Thyroid gland (tissue), 4 donors: ENCODE results near the gene HOXC9. TPM values are rescaled to one million over a fixed set of nuclear protein-coding genes. Genes with fewer than 3 reads are reported as not detected.

ENCODE experiments used
- DNase-seq, 2 donors: peaks; one replicate each; pipeline ENCODE4 v3.0.0-alpha.2; 2019
- H3K27ac ChIP-seq, 3 donors: fragments of 200-600 bp; sonication (generic); 1 replicate in 2 of 3; 2 replicates in 1 of 3; pipeline ENCODE4 v1.5.1; 2016 to 2019; ENCODE audit warnings: mild to moderate bottlenecking in 1 of 3, moderate library complexity in 1 of 3
- H3K27me3 ChIP-seq: fragments of 200-600 bp; sonication (generic); one replicate; pipeline ENCODE4 v1.5.1; 2019
- H3K36me3 ChIP-seq, 2 donors: fragments of 200-600 bp; sonication (generic); one replicate each; pipeline ENCODE4 v1.5.1; 2016 to 2019
- H3K4me1 ChIP-seq, 2 donors: fragments of 200-600 bp; sonication (generic); one replicate each; pipeline ENCODE4 v1.5.1; 2017 to 2019
- H3K4me3 ChIP-seq, 3 donors: fragments of 200-600 bp; sonication (generic); replicated peaks in 1 of 3; 1 replicate in 2 of 3; 2 replicates in 1 of 3; pipeline ENCODE4 v1.5.1; 2016; ENCODE audit warnings: mild to moderate bottlenecking in 1 of 3
- H3K9me3 ChIP-seq: fragments of 200-600 bp; sonication (generic); one replicate; pipeline ENCODE4 v1.5.1; 2017
- CTCF ChIP-seq, 6 experiments: fragments of 200-600 bp in 3 of 6; fragments of 450-650 bp in 3 of 6; sonication (generic) in 3 of 6; IDR thresholded peaks; one replicate each; pipeline ENCODE4 v1.5.1; 2016 to 2019; ENCODE audit warnings: antibody characterized with exemption in 6 of 6, mild to moderate bottlenecking in 2 of 6, inconsistent platforms in 1 of 6, moderate library complexity in 1 of 6
- POLR2A ChIP-seq, 2 donors: fragments of 450-650 bp; IDR thresholded peaks; one replicate each; pipeline ENCODE4 v1.6.1; 2017; ENCODE audit warnings: antibody characterized with exemption in 2 of 2, mild to moderate bottlenecking in 2 of 2, moderate library complexity in 1 of 2
- WGBS, 2 donors: methylation state at CpG; one replicate each; pipeline ENCODE4 v1.1.5; 2017; 5-methylcytosine and 5-hydroxymethylcytosine counted together
- intact Hi-C: fragments of 100-400 bp; cut with DNase I; formaldehyde crosslinking; loops from one replicate; pipeline ENCODE4 v1.15.1; 2023
- total RNA-seq, 4 donors: library from RNA; depleted of rRNA; stranded (reverse); fragments of >200 nt; gene quantifications; one replicate each; pipeline ENCODE4 v1.2.3, GENCODE V29; 2016

HOXC9 gene
- total RNA-seq, 4 donors from 2014 or later = 0.22 to 0.27 TPM; not detected in 2

GRCh38 chr12:53966385-53967133, 33.4 kb upstream of the HOXC9 start:
- no peaks in the 10 kb centered on the region for H3K9me3 ChIP-seq
- 5 to 11% methylated on average over 36 of the region's 36 CpGs for WGBS, 2 donors
- H3K4me1 ChIP-seq = peaks cover 0 to 8% of the 10 kb centered on the region in 2 donors
- intact Hi-C loops = no loop called here
- H3K27ac ChIP-seq = no peak overlapping the region
- DNase-seq = no peak
- no peak for TF ChIP-seq POLR2A (IDR thresholded peaks at IDR 0.05)
- no peak for TF ChIP-seq CTCF (IDR thresholded peaks at IDR 0.05)
- H3K4me3 ChIP-seq = no peak overlapping the region
- H3K36me3 ChIP-seq = no peaks in the 10 kb centered on the region
- peaks cover 79% of the 10 kb centered on the region for H3K27me3 ChIP-seq

GRCh38 chr12:53967421-53967925, 32.5 kb upstream of the HOXC9 start:
- Histone ChIP-seq H3K9me3 (no peaks in the 10 kb centered on the region), H3K27me3 (peaks cover 79% of the 10 kb centered on the region), H3K27ac (no peak overlapping the region), H3K4me3 (no peak overlapping the region), H3K4me1 (peaks cover 0 to 8% of the 10 kb centered on the region in 2 donors), H3K36me3 (no peaks in the 10 kb centered on the region)
- intact Hi-C loops = no loop called here
- 12 to 18% methylated on average over 5 of the region's 5 CpGs for WGBS, 2 donors
- no peak for DNase-seq
- TF ChIP-seq POLR2A (IDR thresholded peaks at IDR 0.05) (no peak), CTCF (IDR thresholded peaks at IDR 0.05) (no peak)

GRCh38 chr12:53968214-53969127, 31.5 kb upstream of the HOXC9 start:
- Histone ChIP-seq H3K27ac (no peak overlapping the region), H3K27me3 (peaks cover 79% of the 10 kb centered on the region), H3K4me3 (no peak overlapping the region), H3K4me1 (peaks cover 0 to 11% of the 10 kb centered on the region in 2 donors), H3K36me3 (no peaks in the 10 kb centered on the region), H3K9me3 (no peaks in the 10 kb centered on the region)
- no peak for DNase-seq
- no peak for TF ChIP-seq CTCF (IDR thresholded peaks at IDR 0.05)
- no peak for TF ChIP-seq POLR2A (IDR thresholded peaks at IDR 0.05)
- WGBS, 2 donors = 14 to 24% methylated on average over 24 of the region's 24 CpGs
- intact Hi-C loops = no loop called here

DNA sequence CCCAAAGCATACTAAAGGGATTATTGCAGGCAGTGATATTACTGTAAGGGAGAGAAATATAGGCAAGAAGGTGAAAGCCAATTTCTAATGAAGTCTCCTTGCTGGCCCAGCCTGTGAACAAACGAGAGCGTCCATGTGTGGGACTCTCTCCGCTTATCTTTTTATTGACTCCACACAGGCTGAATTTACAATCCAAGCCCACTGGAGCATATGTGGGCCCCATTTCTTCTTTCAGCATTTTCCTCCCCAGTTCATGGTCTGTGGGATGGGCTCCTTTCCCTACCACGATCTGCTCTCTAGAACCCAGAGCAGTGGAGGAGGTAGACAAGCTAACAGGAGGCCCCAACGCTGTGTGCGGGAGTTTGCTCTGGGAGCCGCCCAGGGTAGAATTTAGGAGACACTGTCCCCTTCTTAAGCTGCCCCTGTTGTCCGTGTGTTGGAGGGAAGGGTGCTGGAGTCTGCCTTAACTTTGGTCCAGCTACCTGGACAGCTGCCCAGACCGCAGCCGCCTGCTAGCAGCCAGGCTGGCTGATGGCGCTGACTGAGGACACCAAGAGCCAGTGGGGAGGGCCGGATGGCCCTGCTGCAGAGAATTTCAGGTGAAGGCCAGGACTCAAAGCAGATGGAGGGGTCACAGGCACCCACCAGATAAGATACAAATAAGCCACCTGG, 30.2 kb upstream of the HOXC9 start:
- Histone ChIP-seq H3K4me3 (no peak overlapping the region), H3K27ac (no peak overlapping the region), H3K36me3 (no peaks in the 10 kb centered on the region), H3K27me3 (peaks cover 79% of the 10 kb centered on the region), H3K4me1 (peaks cover 6 to 21% of the 10 kb centered on the region in 2 donors), H3K9me3 (no peaks in the 10 kb centered on the region)
- DNase-seq = no peak
- WGBS, 2 donors = 15 to 17% methylated on average over 12 of the region's 12 CpGs
- TF ChIP-seq CTCF (IDR thresholded peaks at IDR 0.05) (no peak), POLR2A (IDR thresholded peaks at IDR 0.05) (no peak)
- intact Hi-C loops = no loop called here
